Upper lobe of left lung (tissue), 4 donors: ENCODE results near the gene MCTP2.

ENCODE experiments used
- POLR2AphosphoS5 ChIP-seq, 2 donors: sonication (generic); formaldehyde crosslinking; IDR thresholded peaks; one replicate each; pipeline ENCODE4 v1.5.1; 2017; ENCODE audit warnings: antibody characterized with exemption in 2 of 2
- TF ChIP-seq, protein P1 (sequence below), 6 experiments: fragments of 450-650 bp in 4 of 6; fragments of 200-600 bp in 2 of 6; sonication (generic) in 2 of 6; IDR thresholded peaks; one replicate each; pipeline ENCODE4 v1.5.1; 2016 to 2019; ENCODE audit warnings: antibody characterized with exemption in 6 of 6

DNA sequence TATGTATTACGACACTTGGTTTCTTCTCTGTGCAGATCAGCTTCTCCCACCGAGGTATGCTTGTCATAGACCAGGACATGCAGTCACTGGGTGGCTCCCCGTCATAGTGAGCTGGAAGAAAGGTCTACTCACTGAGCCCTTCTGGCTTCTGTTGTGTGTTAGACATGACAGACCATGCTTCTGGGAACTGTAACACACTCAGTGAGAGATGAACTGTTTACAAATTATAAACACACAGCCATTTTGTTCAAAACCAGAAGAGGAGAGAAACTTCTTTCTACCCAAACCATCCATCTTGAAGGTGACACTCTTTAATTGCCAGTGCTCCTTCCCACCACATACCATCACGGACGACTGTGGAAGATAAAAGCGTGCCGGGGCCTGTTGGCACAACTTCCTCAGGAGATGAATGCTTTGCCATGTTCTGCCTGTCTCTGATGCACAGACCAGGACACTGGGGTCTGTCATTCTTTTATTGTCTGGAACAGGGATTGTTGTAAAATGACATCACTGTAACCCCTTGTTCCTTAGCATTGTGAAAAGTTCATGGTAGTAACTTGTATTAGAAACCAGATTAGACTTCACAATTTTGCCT, 214.3 kb downstream of the MCTP2 start:
- TF ChIP-seq, protein P1, sequence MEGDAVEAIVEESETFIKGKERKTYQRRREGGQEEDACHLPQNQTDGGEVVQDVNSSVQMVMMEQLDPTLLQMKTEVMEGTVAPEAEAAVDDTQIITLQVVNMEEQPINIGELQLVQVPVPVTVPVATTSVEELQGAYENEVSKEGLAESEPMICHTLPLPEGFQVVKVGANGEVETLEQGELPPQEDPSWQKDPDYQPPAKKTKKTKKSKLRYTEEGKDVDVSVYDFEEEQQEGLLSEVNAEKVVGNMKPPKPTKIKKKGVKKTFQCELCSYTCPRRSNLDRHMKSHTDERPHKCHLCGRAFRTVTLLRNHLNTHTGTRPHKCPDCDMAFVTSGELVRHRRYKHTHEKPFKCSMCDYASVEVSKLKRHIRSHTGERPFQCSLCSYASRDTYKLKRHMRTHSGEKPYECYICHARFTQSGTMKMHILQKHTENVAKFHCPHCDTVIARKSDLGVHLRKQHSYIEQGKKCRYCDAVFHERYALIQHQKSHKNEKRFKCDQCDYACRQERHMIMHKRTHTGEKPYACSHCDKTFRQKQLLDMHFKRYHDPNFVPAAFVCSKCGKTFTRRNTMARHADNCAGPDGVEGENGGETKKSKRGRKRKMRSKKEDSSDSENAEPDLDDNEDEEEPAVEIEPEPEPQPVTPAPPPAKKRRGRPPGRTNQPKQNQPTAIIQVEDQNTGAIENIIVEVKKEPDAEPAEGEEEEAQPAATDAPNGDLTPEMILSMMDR (IDR thresholded peaks at IDR 0.05), result no peak
- no peak for TF ChIP-seq POLR2AphosphoS5 (IDR thresholded peaks at IDR 0.05)
